SK-N-SH treated with all-trans-retinoic acid at 6 μM for 48 hours (cell line): ENCODE data around the gene MPG.

Experiments
- ARNTL ChIP-seq: fragments of 450-650 bp; formaldehyde crosslinking; IDR thresholded peaks from 2 replicates; pipeline ENCODE4 v1.5.0; 2020; ENCODE audit warnings: low read depth, mild to moderate bottlenecking, moderate library complexity, borderline replicate concordance
- CSRNP3 ChIP-seq: fragments of 250-450 bp; sonication (Bioruptor Pico); IDR thresholded peaks from 2 replicates; pipeline ENCODE4 v1.5.1; 2021; ENCODE audit warnings: mild to moderate bottlenecking, moderate library complexity
- GLIS3 ChIP-seq: fragments of 250-450 bp; sonication (Bioruptor Pico); IDR thresholded peaks from 2 replicates; pipeline ENCODE4 v1.5.0; 2020; ENCODE audit warnings: mild to moderate bottlenecking, moderate library complexity
- OSR1 ChIP-seq: fragments of 250-450 bp; sonication (Bioruptor Pico); IDR thresholded peaks from 2 replicates; pipeline ENCODE4 v1.8.0; 2022; ENCODE audit warnings: moderate library complexity, mild to moderate bottlenecking, inconsistent platforms
- PATZ1 ChIP-seq: fragments of 250-450 bp; sonication (Bioruptor Pico); IDR thresholded peaks from 2 replicates; pipeline ENCODE4 v1.8.0; 2020; ENCODE audit warnings: mild to moderate bottlenecking, moderate library complexity, borderline replicate concordance
- SNAI2 ChIP-seq: fragments of 250-450 bp; sonication (Bioruptor Pico); IDR thresholded peaks from 2 replicates; pipeline ENCODE4 v1.5.0; 2020; ENCODE audit warnings: mild to moderate bottlenecking, moderate library complexity
- TCF4 ChIP-seq: fragments of 250-450 bp; sonication (Bioruptor Pico); IDR thresholded peaks from 2 replicates; pipeline ENCODE4 v1.8.0; 2021; ENCODE audit warnings: mild to moderate bottlenecking, moderate library complexity, borderline replicate concordance
- ZFP30 ChIP-seq: fragments of 450-650 bp; formaldehyde crosslinking; IDR thresholded peaks from 2 replicates; pipeline ENCODE4 v1.5.0; 2022; ENCODE audit warnings: mild to moderate bottlenecking, moderate library complexity
- ZNF70 ChIP-seq: fragments of 450-650 bp; formaldehyde crosslinking; IDR thresholded peaks from 2 replicates; pipeline ENCODE4 v1.5.0; 2020; ENCODE audit warnings: mild to moderate bottlenecking, moderate library complexity

- no peak for TF ChIP-seq PATZ1 (CRISPR knock-in tag)
- TF ChIP-seq OSR1 (CRISPR knock-in tag) = no peak
- no peak for TF ChIP-seq CSRNP3
- no peak for TF ChIP-seq TCF4 (CRISPR knock-in tag)
- no peak for TF ChIP-seq ZNF70 (CRISPR knock-in tag)
- no peak for TF ChIP-seq ZFP30 (CRISPR knock-in tag)
- TF ChIP-seq SNAI2 (CRISPR knock-in tag) = no peak
- no peak for TF ChIP-seq GLIS3 (CRISPR knock-in tag)
- no peak for TF ChIP-seq ARNTL (CRISPR knock-in tag)
Measured at GRCh38 chr16:64914-65255, 13.1 kb upstream of the MPG start.
